Mesendoderm (in vitro differentiated cells): ENCODE data around the gene PARVG.

Experiments used
- DNase-seq: peaks from one replicate; pipeline ENCODE4 v3.0.0; 2013
- H2AK5ac ChIP-seq: 2 replicates; pipeline ENCODE4 v1.6.1; 2013; ENCODE audit warnings: low read length, inconsistent platforms
- H2BK120ac ChIP-seq: 2 replicates; pipeline ENCODE4 v1.6.1; 2013; ENCODE audit warnings: low read depth, mild to moderate bottlenecking, low read length, moderate library complexity, mixed read lengths
- H2BK15ac ChIP-seq: replicated peaks from 2 replicates; pipeline ENCODE4 v1.6.1; 2013; ENCODE audit warnings: low read depth, mild to moderate bottlenecking, moderate library complexity
- H2BK5ac ChIP-seq: 2 replicates; pipeline ENCODE4 v1.6.1; 2013; ENCODE audit warnings: low read length, inconsistent platforms
- H3K18ac ChIP-seq: 2 replicates; pipeline ENCODE4 v1.6.1; 2013; ENCODE audit warnings: mild to moderate bottlenecking, low read length, mixed read lengths
- H3K23ac ChIP-seq: one replicate; pipeline ENCODE4 v1.6.1; 2013; ENCODE audit warnings: low read length
- H3K27ac ChIP-seq: 2 replicates; pipeline ENCODE4 v1.5.1; 2013; ENCODE audit warnings: low read depth, mild to moderate bottlenecking, inconsistent platforms, low read length, moderate library complexity
- H3K27me3 ChIP-seq: 2 replicates; pipeline ENCODE4 v1.6.1; 2013; ENCODE audit warnings: low read length, control low read depth, mild to moderate bottlenecking, inconsistent platforms; ENCODE audit not compliant: insufficient read depth, poor library complexity
- H3K36me3 ChIP-seq: 2 replicates; pipeline ENCODE4 v1.6.1; 2013; ENCODE audit warnings: low read length, inconsistent platforms; ENCODE audit not compliant: control insufficient read depth, insufficient read depth
- H3K4ac ChIP-seq: one replicate; pipeline ENCODE4 v1.6.1; 2013; ENCODE audit warnings: low read depth, mild to moderate bottlenecking, low read length, moderate library complexity
- H3K4me1 ChIP-seq: 2 replicates; pipeline ENCODE4 v1.6.1; 2013; ENCODE audit warnings: low read depth, low read length, inconsistent platforms; ENCODE audit not compliant: control insufficient read depth
- H3K4me2 ChIP-seq: 2 replicates; pipeline ENCODE4 v1.6.1; 2013; ENCODE audit warnings: low read length
- H3K4me3 ChIP-seq: 2 replicates; pipeline ENCODE4 v1.5.1; 2013; ENCODE audit warnings: mild to moderate bottlenecking, low read length
- H3K56ac ChIP-seq: one replicate; pipeline ENCODE4 v1.6.1; 2013; ENCODE audit warnings: low read length
- H3K79me1 ChIP-seq: 2 replicates; pipeline ENCODE4 v1.6.1; 2013; ENCODE audit warnings: low read length, inconsistent platforms
- H3K79me2 ChIP-seq: 2 replicates; pipeline ENCODE4 v1.6.1; 2013; ENCODE audit warnings: mild to moderate bottlenecking, low read length; ENCODE audit not compliant: control insufficient read depth, insufficient read depth
- H3K9ac ChIP-seq: 2 replicates; pipeline ENCODE4 v1.6.1; 2013; ENCODE audit warnings: low read length, inconsistent platforms
- H4K5ac ChIP-seq: one replicate; pipeline ENCODE4 v1.6.1; 2013; ENCODE audit warnings: low read length
- H4K8ac ChIP-seq: one replicate; pipeline ENCODE4 v1.6.1; 2013; ENCODE audit warnings: low read depth, mild to moderate bottlenecking, control low read depth, low read length, moderate library complexity
- WGBS: extraction: QIAGEN DNeasy Blood & Tissue Kit; methylation state at CpG from one replicate; pipeline ENCODE4 v1.1.7; 2013; ENCODE audit warnings: low lambda C conversion rate, missing lambda C conversion rate; ENCODE audit not compliant: insufficient coverage; ENCODE audit errors: extremely low coverage; 5-methylcytosine and 5-hydroxymethylcytosine counted together

Gene PARVG

DNA sequence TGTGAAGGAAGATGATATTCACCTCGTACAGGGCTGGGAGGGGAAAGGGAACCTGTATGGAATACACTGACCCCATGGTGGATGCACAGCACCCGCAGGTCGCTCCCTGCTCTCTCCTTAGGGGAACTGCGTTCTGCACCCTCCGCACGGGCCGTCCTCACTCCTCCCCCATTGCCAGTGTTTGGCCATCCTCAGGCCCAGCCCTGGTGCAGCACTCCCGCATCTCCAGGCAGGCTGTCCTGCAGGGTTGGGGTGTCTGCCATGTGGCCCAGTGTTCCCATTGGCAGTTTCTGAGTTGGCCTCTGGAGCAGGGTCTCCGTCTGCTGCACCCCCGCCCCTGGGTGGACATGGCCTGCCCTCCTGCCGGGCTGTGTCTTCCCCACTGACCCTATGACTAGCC lies 19.1 kb upstream of the PARVG start:
- Histone ChIP-seq H3K27ac (no peak overlapping the region), H3K56ac (no peak overlapping the region), H3K79me1 (no peaks in the 10 kb centered on the region), H3K4me3 (no peak overlapping the region), H3K36me3 (no peaks in the 10 kb centered on the region), H3K27me3 (no peaks in the 10 kb centered on the region), H2AK5ac (no peak overlapping the region), H4K8ac (no peak overlapping the region), H3K4me1 (peaks cover 5% of the 10 kb centered on the region), H3K4ac (no peak overlapping the region), H2BK5ac (no peak overlapping the region), H3K79me2 (no peaks in the 10 kb centered on the region), H4K5ac (no peak overlapping the region), H3K4me2 (no peak overlapping the region), H3K18ac (no peak overlapping the region), H2BK120ac (no peak overlapping the region), H2BK15ac (no peak overlapping the region), H3K9ac (no peak overlapping the region), H3K23ac (no peak overlapping the region)
- no peak for DNase-seq
- no CpG with 5 or more reads among the region's 11 CpGs for WGBS

DNA sequence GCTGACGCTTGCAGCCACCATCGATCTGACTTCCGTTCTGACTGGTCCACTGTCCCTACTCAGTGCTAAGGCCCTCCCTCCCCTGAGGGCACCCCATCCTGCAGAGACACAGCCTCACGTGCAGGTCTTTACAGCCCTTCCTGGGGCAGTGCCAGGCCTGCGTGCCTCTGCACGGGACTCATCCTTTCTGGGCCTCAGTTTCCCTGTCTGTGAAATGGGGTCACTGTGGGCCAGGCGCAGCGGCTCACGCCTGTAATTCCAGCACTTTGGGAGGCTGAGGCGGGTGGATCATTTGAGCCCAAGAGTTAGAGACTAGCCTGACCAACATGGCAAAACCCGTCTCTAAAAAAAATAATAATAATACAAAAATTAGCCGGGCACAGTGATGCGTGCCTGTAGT lies 17.8 kb upstream of the PARVG start:
- no peaks in the 10 kb centered on the region for H3K79me2 ChIP-seq
- no peak overlapping the region for H3K27ac ChIP-seq
- no peak overlapping the region for H3K18ac ChIP-seq
- H2BK5ac ChIP-seq = no peak overlapping the region
- H2BK120ac ChIP-seq = no peak overlapping the region
- H3K79me1 ChIP-seq = no peaks in the 10 kb centered on the region
- DNase-seq = no peak
- H3K56ac ChIP-seq = no peak overlapping the region
- H3K4me2 ChIP-seq = no peak overlapping the region
- H2BK15ac ChIP-seq = no peak overlapping the region
- no peak overlapping the region for H3K4ac ChIP-seq
- no peak overlapping the region for H2AK5ac ChIP-seq
- no peak overlapping the region for H3K9ac ChIP-seq
- no peaks in the 10 kb centered on the region for H3K27me3 ChIP-seq
- no peak overlapping the region for H4K5ac ChIP-seq
- H3K4me3 ChIP-seq = no peak overlapping the region
- peaks cover 4% of the 10 kb centered on the region for H3K4me1 ChIP-seq
- no peaks in the 10 kb centered on the region for H3K36me3 ChIP-seq
- no peak overlapping the region for H3K23ac ChIP-seq
- no peak overlapping the region for H4K8ac ChIP-seq
- no CpG with 5 or more reads among the region's 13 CpGs for WGBS

DNA sequence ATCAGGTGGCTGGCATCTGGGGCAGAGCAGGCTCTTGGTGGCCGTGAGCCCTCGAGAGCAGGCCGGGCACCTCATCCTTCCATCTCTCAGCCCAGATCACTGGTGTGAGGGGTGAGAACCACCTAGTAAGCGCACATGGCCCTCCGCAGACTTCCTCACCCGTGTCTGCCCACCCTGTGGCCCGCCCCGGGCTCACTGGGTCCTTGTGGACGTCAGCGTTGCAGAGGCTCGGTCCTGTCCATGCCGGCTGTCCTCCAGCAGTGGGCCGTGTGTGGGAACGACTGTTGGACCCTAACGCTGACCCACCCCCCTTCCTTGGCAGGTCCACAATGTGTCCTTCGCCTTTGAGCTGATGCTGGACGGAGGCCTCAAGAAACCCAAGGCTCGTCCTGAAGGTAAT lies 17.2 kb upstream of the PARVG start:
- DNase-seq = no peak
- H3K79me2 ChIP-seq = no peaks in the 10 kb centered on the region
- H3K36me3 ChIP-seq = no peaks in the 10 kb centered on the region
- no peak overlapping the region for H2BK15ac ChIP-seq
- H3K56ac ChIP-seq = no peak overlapping the region
- no peak overlapping the region for H4K5ac ChIP-seq
- H3K18ac ChIP-seq = no peak overlapping the region
- no peak overlapping the region for H3K23ac ChIP-seq
- H3K79me1 ChIP-seq = no peaks in the 10 kb centered on the region
- peaks cover 3% of the 10 kb centered on the region for H3K4me1 ChIP-seq
- no peak overlapping the region for H3K4ac ChIP-seq
- no CpG with 5 or more reads among the region's 18 CpGs for WGBS
- no peak overlapping the region for H2AK5ac ChIP-seq
- no peaks in the 10 kb centered on the region for H3K27me3 ChIP-seq
- no peak overlapping the region for H2BK120ac ChIP-seq
- no peak overlapping the region for H3K4me3 ChIP-seq
- no peak overlapping the region for H3K4me2 ChIP-seq
- H2BK5ac ChIP-seq = no peak overlapping the region
- H3K9ac ChIP-seq = no peak overlapping the region
- no peak overlapping the region for H4K8ac ChIP-seq
- H3K27ac ChIP-seq = no peak overlapping the region

DNA sequence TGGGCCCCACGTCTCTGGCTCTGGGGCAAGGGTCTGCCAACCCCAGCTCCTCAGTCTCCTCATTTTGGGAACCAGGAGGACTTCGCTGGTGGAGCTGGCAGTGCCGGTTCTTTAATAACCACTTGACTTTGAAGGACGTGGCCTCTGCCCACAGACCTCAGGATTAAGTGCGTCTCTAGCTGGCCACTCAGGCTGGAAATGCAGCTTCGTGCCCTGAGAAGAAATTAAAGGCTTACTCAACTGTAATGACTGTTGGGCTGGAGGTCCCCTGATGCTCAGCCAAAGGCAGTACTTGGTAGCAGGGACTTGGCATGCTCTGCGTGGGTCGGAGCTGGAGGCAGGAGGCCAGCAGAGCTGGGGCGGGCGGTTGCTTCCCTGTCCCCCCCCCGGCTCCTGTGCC lies 16.7 kb upstream of the PARVG start:
- no peak overlapping the region for H4K8ac ChIP-seq
- H3K4me3 ChIP-seq = no peak overlapping the region
- no peak overlapping the region for H3K56ac ChIP-seq
- no peak overlapping the region for H3K9ac ChIP-seq
- H3K18ac ChIP-seq = no peak overlapping the region
- H2BK120ac ChIP-seq = no peak overlapping the region
- no peak for DNase-seq
- no peaks in the 10 kb centered on the region for H3K79me2 ChIP-seq
- no peak overlapping the region for H2AK5ac ChIP-seq
- H3K4ac ChIP-seq = no peak overlapping the region
- H3K4me2 ChIP-seq = no peak overlapping the region
- no peaks in the 10 kb centered on the region for H3K79me1 ChIP-seq
- H3K23ac ChIP-seq = no peak overlapping the region
- no CpG with 5 or more reads among the region's 11 CpGs for whole genome bisulfite sequencing
- H2BK5ac ChIP-seq = no peak overlapping the region
- no peaks in the 10 kb centered on the region for H3K36me3 ChIP-seq
- H4K5ac ChIP-seq = no peak overlapping the region
- H3K27me3 ChIP-seq = no peaks in the 10 kb centered on the region
- no peak overlapping the region for H3K27ac ChIP-seq
- no peak overlapping the region for H2BK15ac ChIP-seq
- no peaks in the 10 kb centered on the region for H3K4me1 ChIP-seq

DNA sequence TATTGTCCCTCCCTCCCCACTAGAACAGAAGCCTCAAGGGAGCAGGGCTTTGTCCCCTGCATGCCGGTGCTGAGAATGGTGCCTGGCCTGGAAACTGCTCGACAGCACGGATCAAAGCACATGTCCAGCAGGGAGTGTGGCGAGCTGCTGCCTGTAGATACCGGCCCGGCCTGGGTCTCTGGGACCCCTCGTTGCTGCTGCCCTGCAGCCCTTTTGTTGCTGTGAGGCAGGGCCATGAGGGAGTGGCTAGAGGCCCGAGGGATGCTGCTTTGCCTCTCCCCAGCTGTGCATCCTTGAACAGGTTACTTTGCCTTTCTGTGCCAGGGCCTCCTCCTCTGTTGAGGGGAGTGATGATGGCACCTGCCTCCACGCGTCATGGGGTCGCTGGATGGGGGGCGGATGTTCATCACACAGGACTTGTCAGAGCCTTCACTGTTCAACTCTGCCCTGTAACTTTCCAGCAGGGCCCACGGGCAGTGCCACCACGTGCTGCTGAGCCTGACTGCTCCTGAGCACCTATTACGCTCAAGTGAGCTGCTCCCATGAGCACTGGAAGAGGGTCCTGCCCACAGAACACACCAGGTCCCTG lies 15.3 kb upstream of the PARVG start:
- H3K4me1 ChIP-seq = no peaks in the 10 kb centered on the region
- H2BK120ac ChIP-seq = no peak overlapping the region
- no peak overlapping the region for H2BK15ac ChIP-seq
- H3K27me3 ChIP-seq = no peaks in the 10 kb centered on the region
- no peak overlapping the region for H3K18ac ChIP-seq
- no CpG with 5 or more reads among the region's 15 CpGs for WGBS
- H4K5ac ChIP-seq = no peak overlapping the region
- no peak overlapping the region for H3K23ac ChIP-seq
- H3K9ac ChIP-seq = no peak overlapping the region
- H2AK5ac ChIP-seq = no peak overlapping the region
- H3K36me3 ChIP-seq = no peaks in the 10 kb centered on the region
- H3K4ac ChIP-seq = no peak overlapping the region
- no peak overlapping the region for H4K8ac ChIP-seq
- H3K4me3 ChIP-seq = no peak overlapping the region
- H3K27ac ChIP-seq = no peak overlapping the region
- H3K79me1 ChIP-seq = no peaks in the 10 kb centered on the region
- H3K56ac ChIP-seq = no peak overlapping the region
- no peak overlapping the region for H3K4me2 ChIP-seq
- no peak overlapping the region for H2BK5ac ChIP-seq
- no peak for DNase-seq
- no peaks in the 10 kb centered on the region for H3K79me2 ChIP-seq
